Iris pigment epithelial cell (primary cell): ENCODE results near the gene HOXA7.
A peak's percentile ranks its signal among the peaks of the same experiment; 100 is the strongest.

Experiments
- DNase-seq: peaks from one replicate; pipeline ENCODE4 v3.0.0-alpha.2; 2011; ENCODE audit warnings: low read depth

The HOXA7 gene

DNA sequence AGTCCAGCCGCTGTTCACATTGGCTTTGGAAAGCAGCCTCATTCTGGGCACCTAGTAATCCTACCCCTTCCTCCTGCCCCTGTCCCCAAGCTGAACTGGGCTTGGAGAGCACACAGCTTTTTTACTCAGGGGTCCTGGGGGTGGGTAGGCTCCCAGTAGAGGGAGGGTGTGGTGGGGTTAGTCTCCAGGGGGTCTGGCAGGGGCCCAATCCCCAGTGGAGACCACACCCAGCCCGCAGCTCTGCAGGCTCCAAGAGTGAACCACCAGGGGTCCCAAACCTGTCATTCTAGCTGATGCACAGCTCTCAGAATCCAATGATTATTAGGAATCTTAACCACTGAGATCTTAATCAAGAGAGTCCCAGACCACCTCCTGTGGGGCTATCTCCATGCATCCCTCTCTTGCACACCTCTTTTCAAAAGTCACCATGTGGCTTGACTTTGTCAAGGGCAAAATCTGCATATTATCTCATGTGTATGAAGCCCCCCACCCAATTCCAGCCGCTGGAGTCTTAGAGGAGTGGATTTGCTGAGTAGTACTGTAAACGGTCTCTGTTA, 25.9 kb upstream of the HOXA7 start:
- no peak for DNase-seq

DNA sequence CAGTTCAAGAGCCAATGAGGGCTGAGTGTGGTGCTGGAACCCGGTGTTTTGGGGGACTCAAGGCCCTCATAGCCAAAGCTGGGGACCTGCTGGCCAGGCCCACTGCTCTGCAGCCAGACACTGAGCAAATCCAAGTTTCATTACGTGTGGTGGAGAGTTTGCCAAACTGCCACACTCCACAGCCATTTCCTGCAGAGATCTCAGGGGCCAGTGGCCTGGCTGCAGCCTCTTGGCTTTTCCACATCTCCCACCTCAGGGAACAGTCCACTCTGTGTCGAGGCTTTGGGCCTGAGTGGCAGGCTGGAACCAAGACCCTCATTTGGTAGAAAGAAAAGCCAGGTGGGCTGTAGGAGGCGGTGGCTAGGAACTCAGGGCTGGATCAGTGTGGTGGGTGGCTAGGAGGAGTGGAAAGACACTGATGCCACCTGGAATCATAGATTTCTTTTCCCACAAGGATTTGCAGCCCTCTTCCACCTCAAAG, 25.4 kb upstream of the HOXA7 start:
- no peak for DNase-seq

DNA sequence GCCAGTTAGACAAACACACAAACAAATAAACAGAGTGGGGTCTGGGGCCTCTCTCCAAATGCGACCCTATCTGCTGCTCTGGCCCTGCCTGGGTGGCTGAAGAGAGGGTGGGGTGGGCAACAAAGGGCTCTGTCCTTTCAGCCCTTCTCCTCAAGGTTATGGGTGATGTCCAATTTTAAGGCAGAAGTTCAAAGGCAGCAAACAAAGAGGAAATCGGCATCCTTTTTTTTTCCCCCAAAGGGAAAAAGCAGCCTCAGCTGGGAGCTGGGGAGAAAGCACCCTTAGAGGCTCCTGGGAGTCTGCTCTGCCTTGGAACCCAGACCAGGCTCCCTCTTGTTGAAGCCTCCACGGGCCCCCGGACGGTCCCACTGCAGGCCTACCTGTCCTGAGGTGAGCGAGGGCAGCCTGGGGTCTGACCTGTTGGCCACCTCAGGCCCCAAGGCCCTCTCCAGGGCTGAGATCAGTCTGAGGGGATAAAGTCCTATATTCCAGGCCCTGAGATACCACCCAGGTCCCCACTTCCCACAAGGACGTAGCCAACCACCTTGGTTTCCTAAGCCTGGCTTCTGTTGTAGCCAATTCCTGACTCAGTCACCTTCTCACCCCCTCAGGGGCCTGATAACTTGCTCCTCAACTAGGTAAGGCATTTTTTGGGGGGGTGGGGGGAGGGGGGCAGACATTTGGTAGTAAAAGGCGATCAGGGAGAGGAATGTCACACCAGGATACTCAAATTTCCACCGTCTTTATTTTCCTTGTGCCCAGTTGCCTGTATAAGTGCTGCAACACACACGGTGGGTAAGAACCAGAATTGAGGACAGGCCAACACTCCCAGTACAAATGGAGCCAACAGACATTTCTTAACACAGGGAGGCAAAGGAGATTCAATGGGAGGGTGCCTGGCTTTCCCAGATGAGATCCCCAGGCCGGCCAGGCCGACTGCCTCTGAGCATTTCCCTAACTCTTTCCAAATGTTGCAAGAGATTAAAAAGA, 24.3 kb upstream of the HOXA7 start:
- no peak for DNase-seq

DNA sequence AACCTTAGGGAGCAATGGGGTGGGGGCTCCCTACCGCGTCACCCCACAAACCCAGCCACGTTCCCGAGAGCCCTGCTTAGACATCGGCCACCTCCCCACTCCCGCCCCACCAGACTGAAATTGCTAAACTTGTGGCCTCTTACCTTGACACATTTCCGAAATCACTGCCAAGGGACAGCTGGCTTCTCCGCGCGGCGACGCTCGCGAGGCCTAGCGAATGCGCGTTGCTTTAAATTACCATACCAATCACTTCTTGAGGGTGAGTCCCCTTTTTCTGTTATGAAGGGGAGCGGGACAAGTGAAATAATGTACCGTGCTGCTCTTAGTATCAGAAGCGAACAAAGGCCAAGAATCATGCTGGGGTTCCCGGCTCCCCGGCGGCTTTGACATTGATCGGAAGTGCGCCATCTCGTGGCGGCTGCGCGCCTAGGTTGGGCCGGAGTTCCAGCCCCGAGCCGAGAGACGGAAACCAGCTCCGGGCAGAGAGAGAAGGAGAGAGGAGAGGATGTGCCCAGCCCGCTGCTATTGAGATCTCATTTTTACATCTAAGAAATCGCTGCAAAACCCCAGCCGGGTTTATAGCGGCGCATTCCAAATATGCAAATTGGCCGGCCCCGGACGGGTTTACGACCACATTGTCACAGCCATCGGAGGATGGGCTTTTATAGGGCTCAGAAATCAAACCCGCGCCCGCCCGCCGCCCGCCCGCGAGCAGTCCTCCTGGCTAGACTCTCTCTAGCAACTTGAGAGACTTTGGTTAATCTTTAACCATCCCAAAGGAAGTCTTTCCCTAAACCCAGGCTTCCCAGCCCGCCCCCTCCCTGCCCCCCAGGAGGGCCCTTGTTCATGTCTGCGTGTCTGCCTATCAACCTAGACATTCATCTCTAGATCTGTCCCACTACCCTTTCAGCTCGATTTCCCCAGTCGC, 23.3 kb upstream of the HOXA7 start:
- peak; percentile 27 for DNase-seq

DNA sequence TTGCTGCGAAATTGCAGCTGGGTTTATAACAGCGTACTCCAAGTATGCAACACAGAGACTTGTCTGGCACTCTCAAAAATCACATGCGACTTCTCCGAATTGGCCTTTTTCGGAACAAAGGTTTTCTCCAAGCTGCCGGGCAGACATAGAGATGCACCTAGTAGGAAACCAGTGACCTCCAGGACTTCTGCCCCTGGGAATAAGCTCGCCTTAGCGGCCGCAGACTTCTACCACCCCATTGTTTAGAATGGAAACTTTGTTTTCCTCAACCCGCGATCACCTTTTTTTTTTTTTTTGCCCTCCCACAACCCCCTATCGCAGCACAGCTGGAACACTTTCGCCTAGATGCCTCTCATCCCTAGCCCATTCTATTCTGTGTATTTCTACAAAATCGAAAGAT, 22.6 kb upstream of the HOXA7 start:
- no peak for DNase-seq

DNA sequence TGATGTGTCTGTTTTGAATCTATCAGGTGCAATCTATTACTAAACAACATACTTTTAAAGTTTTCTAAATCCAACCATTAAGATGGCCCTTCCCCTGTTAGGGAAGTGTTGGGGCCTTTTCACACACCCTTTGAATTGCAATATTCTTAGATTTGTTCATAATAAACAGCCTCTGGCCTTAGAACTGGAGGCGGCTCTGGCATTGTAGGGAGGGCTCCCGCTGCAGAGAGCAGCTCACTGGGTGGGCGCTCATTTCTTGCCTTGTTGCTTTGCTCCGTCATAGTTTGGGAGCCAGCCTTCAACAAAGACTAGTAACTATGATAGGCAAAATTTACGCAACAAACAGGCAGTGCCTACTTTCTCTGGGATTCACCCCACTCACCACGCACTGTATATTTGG, 21.9 kb upstream of the HOXA7 start:
- no peak for DNase-seq

DNA sequence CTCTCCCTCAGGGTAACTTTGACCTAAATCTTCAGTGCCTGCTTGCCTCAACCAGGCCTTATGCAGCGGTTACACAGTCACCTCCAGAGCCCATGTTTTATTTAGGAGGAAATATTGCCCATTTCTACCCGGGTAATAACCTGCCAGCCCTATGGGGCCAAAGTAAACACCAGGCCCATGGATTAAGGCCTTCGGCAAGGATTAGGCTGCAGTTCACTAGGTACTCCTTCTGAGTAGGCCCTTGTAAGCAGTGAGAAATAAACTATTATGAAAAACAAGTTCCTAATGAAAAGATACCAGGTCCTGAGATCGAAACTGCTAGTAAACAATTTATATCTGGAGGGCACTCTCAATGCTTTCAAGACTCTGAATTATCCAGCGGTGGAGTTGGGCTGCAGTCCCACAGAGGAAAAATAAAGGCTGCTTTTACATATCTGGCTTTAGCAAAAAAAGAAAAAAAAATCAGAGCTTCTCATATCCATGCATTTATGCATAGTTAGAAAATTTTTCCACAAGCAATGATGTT, 21.4 kb upstream of the HOXA7 start:
- DNase-seq: no peak

DNA sequence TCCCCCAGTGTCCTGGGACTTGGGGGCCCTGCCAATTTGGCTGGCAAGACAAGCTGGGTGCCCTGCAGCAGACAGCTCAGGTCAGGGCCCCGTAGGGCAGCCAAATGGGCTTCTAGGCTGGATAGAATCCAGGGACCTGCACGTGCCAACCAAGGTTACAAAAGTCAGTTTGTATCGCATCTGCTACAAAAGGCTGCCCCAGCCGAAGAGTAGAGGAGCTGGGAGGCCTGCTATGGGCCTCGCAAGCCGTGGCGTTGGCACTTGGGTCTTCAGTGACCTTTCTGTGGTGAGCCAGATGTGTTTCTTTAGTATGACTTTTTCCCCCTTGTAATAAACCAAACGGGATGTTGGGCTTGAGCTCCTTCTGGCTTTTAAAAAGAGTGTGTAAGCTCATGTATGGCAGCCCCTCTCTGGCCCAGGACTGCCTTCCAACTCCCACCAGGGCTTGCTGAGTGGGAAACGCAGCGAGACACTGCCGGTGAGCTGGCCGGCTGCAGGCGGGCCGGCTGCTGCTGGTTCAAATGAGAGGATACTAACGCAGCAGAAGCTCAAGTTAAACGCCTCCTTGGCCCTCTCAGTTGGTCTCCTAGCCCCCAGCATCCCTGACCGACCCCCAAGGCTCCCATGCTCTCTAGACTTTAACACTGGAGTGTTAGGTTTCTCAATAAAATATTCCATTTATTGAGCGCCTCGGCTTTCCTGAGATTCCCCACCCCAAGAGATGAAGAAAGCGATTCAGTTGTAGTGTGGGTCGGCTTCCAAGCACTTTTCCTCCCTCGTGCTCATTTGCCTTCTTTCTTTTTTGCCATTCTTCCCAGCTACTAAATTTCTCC, 20.7 kb upstream of the HOXA7 start:
- DNase-seq: no peak

DNA sequence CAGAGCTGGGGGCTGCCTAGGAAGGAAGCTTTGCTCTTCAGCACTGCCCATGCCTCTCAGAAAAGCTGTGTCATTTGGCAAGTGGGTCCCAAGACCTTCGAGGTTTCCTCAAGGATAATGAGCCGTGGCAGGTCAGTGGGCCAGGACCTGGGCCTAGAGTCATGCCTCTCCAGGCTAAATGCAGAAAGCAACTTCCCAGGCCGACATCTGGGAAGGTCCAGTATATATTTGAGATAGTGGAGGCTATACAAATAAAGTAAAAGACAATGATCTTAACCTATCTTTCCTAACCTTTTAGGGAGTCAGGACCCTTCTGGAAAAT, 20.0 kb upstream of the HOXA7 start:
- DNase-seq: no peak

DNA sequence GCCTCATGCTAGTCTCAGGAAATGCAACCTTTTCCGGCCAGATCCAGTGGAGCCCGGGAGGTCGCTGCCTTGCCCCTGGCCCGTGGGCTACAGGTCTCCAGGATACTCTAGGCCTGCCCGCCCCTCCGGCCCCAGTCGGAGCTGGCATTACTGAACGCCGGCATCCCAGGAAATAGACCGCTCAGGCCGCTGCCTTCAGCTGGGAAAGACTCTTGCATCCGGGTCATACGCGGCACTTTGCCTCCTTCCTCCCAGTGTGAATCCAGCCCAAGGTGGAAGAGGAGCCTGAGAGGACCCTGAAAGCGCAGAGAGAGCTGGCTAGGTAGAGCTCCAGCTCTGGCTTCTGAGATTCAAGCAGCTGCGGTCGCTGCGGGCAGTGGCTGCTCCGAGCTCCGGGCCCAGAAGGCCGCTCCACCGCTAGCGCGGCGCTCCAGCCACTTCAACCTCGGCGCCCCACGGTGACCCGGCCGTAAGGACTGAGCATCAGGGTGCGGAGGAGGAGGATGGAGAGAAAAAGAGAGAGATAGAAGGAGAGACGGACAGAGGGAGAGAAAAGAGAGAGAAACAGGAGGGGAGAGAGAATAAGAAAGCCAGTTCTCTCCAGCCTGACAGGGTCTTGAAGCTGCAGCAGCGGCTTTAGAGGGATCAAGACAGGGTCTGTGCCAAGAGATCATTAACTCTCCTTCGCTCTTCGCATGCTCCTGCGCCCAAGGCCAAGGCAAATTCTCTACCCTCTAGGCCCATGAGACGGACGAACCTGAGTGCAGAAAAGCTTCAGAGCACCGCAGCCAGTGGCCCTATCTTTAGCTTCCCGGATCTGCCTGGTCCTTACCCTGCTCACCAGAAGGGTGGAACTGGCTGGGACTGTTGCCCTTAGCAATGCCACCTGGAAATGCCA, 19.4 kb upstream of the HOXA7 start:
- DNase-seq: no peak

DNA sequence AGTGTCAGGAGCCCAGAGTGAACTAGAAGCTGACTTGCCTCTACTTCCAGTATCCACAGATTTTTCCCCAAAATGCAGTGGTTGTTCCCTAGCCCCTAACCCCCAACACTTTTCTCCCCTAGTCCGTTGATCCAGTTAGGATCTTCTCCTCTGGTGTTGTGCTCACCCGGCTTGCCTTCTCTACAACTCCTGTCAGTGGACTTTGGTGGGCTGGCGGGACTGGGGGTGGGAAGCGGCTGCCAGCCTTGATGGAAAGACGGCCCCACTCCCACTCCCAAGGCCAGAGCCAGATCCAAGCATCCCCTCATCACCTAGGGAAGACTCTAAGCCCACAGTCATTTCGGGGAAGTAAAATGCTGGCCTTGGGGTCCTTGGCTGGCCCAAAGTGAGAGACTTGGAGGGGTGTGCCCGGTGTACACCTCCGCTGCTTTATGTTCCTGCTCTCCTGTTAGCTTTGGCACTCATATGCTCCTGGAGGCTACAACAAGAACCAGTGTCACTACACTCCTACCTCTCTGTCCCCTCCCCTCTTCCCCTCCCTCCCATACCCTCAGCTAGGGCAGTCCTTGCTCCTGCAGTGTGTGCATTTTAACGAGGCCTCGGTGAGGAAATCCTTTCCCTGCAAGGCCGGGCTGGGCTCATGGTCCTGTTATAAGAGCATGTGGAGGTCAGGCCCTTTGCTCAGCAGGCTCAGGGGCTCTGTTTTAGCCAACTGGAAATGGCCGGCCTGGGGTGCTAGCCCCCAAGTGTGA, 18.6 kb upstream of the HOXA7 start:
- DNase-seq: no peak

DNA sequence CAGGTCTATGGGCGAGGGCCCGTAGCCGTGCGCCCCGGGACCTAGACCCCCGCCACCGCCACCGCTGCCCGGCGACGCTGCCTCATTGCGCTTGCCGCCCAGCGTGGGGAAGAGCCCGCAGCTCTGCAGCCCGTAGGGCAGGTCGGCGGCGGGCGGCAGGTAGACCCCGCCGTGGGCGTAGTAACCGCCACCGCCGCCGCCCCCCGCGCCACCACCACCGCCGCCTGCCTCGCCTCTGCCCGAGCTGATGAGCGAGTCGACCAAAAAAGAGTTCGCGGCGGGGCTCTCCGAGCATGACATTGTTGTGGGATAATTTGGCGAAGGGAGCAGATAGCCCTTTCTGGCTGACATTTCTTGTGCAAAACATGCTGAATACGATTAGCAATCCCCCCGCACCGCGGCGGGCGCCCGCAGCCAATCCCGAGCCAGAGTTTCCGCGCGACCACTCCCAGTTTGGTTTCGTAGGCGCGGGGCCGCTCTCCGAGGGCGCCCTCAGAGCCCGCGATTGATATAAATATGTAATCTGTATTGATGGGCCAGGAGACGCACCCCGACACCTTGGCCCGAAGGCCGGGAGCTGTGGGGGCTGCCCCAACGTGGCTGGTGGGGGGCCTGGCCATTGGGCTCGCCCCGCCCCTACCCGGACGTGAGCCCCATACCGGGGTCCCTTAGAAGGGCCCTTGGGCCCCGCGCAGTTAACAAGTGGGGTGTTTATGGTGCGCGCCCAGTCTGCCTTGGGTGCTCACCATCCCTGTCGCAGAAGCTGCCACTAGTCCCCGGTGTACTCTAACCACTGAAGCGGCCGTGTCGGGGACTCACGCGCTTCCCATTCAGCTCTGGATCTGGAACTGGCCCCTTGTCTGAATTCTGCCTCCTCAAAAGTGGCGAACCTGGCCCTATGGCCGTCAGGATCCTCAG, 17.7 kb upstream of the HOXA7 start, which contains the start of gene HOXA10:
HOXA10 (minus strand) TSS at position 365 of the 918 bp plus-strand sequence; CDS start at position 351, 14 bp downstream.
- DNase-seq: no peak

DNA sequence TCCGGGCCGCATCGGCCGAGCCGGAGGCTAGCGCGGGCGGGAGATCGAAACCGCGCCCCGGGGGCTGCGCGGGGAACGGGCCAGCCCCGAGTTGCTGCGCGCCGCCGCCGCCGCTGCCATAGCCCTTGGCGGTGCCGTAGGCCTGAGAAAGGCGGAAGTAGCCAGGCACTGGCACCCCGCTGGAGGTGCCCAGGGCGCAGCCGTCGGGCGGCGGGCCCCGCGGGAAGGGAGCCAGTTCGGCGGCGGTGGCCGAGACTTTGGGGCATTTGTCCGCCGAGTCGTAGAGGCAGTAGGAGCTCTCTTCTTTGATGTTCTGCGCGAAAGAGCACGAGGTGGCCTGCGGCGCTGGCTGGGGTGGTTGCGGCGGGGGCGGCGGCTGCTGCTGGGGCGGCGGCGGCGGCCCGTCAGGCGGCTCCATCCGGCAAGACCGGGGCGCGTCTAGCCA, 17.1 kb upstream of the HOXA7 start:
- DNase-seq: no peak

DNA sequence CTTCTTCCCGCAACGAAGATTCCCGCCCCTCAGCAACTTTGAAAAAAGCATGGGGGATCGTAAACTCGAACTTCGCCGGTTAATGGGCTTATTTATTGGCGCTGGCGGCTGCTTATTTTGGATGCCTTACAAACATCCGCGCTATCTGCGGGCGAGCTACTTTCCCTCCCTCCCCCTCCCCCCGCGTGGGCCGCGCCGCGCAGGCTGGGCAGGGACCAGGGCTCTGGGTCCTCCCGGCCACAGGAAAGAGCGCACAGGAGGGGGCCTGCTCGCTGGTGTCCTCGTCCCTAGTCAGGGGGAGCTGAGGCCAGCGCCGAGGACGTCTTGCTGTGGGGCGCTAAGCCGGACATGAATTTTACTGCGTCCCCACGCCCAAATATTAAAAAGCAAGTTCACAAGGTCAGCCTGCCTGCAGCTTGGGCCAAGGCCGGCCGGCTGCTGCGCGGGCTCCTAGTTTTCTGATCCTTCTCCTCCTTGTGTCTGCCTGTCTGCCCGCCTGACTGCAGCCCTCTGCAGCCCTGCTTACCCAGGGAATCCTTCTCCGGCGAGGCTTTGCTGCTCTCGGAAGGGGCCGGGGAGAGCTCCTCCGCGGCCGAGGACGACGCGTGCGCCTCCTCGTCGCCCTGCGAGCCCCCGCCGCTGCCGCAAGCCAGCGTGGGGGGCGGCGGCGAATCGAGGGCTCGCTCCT, 16.5 kb upstream of the HOXA7 start:
- DNase-seq: no peak

DNA sequence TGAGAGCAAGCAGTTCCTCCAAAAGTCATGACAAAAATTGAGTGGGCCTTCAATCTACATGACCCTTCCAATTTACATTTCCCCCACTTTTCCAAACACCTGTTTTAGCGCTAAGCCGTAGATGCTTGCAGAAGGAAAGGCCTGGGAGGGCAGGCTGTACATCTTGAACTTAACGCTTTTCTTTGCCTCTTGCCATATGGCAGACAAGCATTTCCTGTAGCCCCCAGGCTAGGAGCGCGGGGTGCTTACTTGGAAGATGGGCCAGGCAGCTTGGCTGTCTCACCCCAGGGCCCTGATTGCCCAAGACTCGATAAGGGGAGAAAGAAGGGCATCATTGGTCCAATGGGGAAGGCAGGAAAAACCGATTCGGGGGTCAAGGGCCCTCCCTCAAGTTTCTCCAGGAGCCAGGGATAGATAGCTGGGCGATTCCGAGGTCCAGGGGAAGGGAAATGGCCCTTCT, 15.9 kb upstream of the HOXA7 start:
- DNase-seq: no peak

DNA sequence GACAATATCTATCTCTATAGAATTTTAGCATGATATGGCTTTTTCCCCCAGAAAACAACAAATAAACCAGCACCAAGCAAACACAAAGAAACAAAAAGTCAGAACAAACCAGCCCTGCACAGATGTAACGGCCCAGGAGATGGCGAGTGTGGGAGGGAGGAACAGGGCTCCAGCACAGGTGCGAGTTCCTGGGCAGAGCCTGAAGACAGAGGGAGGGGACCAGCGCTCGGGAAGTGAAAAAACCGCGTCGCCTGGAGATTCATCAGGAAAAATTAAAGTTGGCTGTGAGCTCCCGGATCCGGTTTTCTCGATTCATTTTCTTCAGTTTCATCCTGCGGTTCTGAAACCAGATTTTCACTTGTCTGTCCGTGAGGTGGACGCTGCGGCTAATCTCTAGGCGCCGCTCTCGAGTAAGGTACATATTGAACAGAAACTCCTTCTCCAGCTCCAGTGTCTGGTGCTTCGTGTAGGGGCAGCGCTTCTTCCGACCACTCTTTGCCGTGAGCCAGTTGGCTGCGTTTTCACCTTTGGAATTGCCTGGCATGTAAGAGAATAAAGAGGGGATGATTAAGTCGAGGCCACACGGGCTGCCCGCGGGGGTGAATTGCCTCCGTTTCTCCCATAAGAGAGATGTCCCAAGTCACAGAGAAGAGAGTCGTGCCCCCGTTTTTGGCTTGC, 15.3 kb upstream of the HOXA7 start:
- DNase-seq: no peak

DNA sequence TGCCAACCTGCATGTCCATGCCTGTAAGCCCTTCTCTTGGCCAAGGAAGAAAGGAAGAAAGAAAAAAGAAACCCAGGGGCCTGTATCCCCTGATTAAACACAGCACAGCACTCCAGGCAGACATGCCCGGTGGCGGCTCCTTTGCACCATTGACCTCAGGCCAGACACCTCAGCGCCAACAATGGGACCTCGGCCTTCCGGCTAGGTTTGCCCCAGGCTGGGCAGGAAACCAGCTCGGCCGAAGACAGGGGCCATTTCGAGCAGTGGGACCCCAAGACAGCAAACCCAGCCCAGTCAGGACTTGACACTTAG, 14.8 kb upstream of the HOXA7 start:
- no peak for DNase-seq
